KMS-11 (cell line): ENCODE data around the gene COA1.

Experiments
- H2AFZ ChIP-seq: fragments of 200-600 bp; sonication (generic); 2 replicates; pipeline ENCODE4 v1.6.1; 2016; ENCODE audit warnings: antibody characterized with exemption, mixed run types, low read depth
- H3K27ac ChIP-seq: fragments of 200-600 bp; sonication (generic); 2 replicates; pipeline ENCODE4 v1.6.1; 2016; ENCODE audit warnings: mild to moderate bottlenecking, mixed run types
- H3K27me3 ChIP-seq: fragments of 200-600 bp; sonication (generic); 2 replicates; pipeline ENCODE4 v1.6.1; 2017; ENCODE audit warnings: mild to moderate bottlenecking, low read depth, mixed run types, moderate library complexity; ENCODE audit not compliant: insufficient read depth
- H3K36me3 ChIP-seq: fragments of 200-600 bp; sonication (generic); 2 replicates; pipeline ENCODE4 v1.6.1; 2017; ENCODE audit warnings: mild to moderate bottlenecking, mixed run types; ENCODE audit not compliant: insufficient read depth
- H3K4me1 ChIP-seq: fragments of 200-600 bp; sonication (generic); 2 replicates; pipeline ENCODE4 v1.6.1; 2016; ENCODE audit warnings: mild to moderate bottlenecking, low read depth, mixed run types; ENCODE audit not compliant: poor library complexity, severe bottlenecking
- H3K4me2 ChIP-seq: fragments of 200-600 bp; sonication (generic); 2 replicates; pipeline ENCODE4 v1.7.0; 2016; ENCODE audit warnings: mild to moderate bottlenecking, mixed run types
- H3K4me3 ChIP-seq: fragments of 200-600 bp; sonication (generic); IDR thresholded peaks from 2 replicates; pipeline ENCODE4 v1.6.1; 2017; ENCODE audit warnings: low read depth, low read length, mixed read lengths; ENCODE audit not compliant: insufficient read depth
- H3K79me2 ChIP-seq: fragments of 200-600 bp; sonication (generic); 2 replicates; pipeline ENCODE4 v1.6.1; 2016; ENCODE audit warnings: low read depth, mixed run types; ENCODE audit not compliant: insufficient read depth
- H3K9ac ChIP-seq: fragments of 200-600 bp; sonication (generic); 2 replicates; pipeline ENCODE4 v1.6.1; 2016; ENCODE audit warnings: mild to moderate bottlenecking, mixed run types
- H4K20me1 ChIP-seq: fragments of 200-600 bp; sonication (generic); 2 replicates; pipeline ENCODE4 v1.6.1; 2016; ENCODE audit warnings: mild to moderate bottlenecking, mixed run types; ENCODE audit not compliant: insufficient read depth
- CTCF ChIP-seq: fragments of 200-600 bp; sonication (generic); conservative IDR thresholded peaks from 2 replicates; pipeline ENCODE4 v1.6.1; 2017; ENCODE audit warnings: low read depth, mild to moderate bottlenecking, antibody characterized with exemption, low read length, moderate library complexity, mixed read lengths

The COA1 gene

GRCh38 chr7:43640679-43641078, 88.6 kb downstream of the COA1 start:
- H3K4me3 ChIP-seq: no peak overlapping the region
- no peak overlapping the region for H2AFZ ChIP-seq
- no peaks in the 10 kb centered on the region for H4K20me1 ChIP-seq
- H3K27me3 ChIP-seq: no peaks in the 10 kb centered on the region
- no peak for TF ChIP-seq CTCF
- peaks cover 14% of the 10 kb centered on the region; the same call in 1 of the 2 replicates for H3K79me2 ChIP-seq
- H3K9ac ChIP-seq: no peak overlapping the region
- no peaks in the 10 kb centered on the region; the same call in 1 of the 2 replicates for H3K36me3 ChIP-seq
- no peak overlapping the region for H3K4me2 ChIP-seq
- no peak overlapping the region for H3K27ac ChIP-seq
- H3K4me1 ChIP-seq: peaks cover 17% of the 10 kb centered on the region

GRCh38 chr7:43639858-43640491, 89.3 kb downstream of the COA1 start:
- H3K4me2 ChIP-seq: no peak overlapping the region
- H3K36me3 ChIP-seq: no peaks in the 10 kb centered on the region; the same call in 1 of the 2 replicates
- peaks cover 10% of the 10 kb centered on the region for H3K4me1 ChIP-seq
- H3K9ac ChIP-seq: no peak overlapping the region
- no peak overlapping the region for H3K27ac ChIP-seq
- peaks cover 7% of the 10 kb centered on the region; the same call in 1 of the 2 replicates for H3K79me2 ChIP-seq
- H2AFZ ChIP-seq: no peak overlapping the region
- H4K20me1 ChIP-seq: no peaks in the 10 kb centered on the region
- no peaks in the 10 kb centered on the region for H3K27me3 ChIP-seq
- H3K4me3 ChIP-seq: no peak overlapping the region
- no peak for TF ChIP-seq CTCF

GRCh38 chr7:43637114-43637806, 92.1 kb downstream of the COA1 start:
- no peak for TF ChIP-seq CTCF
- Histone ChIP-seq H3K27me3 (no peaks in the 10 kb centered on the region), H3K4me3 (no peak overlapping the region), H3K4me2 (no peak overlapping the region), H4K20me1 (no peaks in the 10 kb centered on the region), H3K27ac (no peak overlapping the region), H3K79me2 (peaks cover under 1% of the 10 kb centered on the region; the same call in 1 of the 2 replicates), H3K4me1 (peaks cover 9% of the 10 kb centered on the region), H2AFZ (no peak overlapping the region), H3K36me3 (no peaks in the 10 kb centered on the region; the same call in 1 of the 2 replicates), H3K9ac (no peak overlapping the region)

GRCh38 chr7:43636093-43636492, 93.2 kb downstream of the COA1 start:
- H3K9ac ChIP-seq: no peak overlapping the region
- H3K4me1 ChIP-seq: peaks cover 21% of the 10 kb centered on the region
- no peak overlapping the region for H2AFZ ChIP-seq
- no peaks in the 10 kb centered on the region; the same call in 1 of the 2 replicates for H3K36me3 ChIP-seq
- no peaks in the 10 kb centered on the region for H4K20me1 ChIP-seq
- H3K79me2 ChIP-seq: no peaks in the 10 kb centered on the region; the same call in 1 of the 2 replicates
- H3K4me2 ChIP-seq: no peak overlapping the region
- H3K27ac ChIP-seq: no peak overlapping the region
- no peaks in the 10 kb centered on the region for H3K27me3 ChIP-seq
- no peak for TF ChIP-seq CTCF
- no peak overlapping the region for H3K4me3 ChIP-seq
